GM19438 (cell line): Measurements from ENCODE around the gene EPS8.

Experiments
- ATAC-seq: cut with Tn5 transposase; IDR thresholded peaks from one replicate; pipeline ENCODE4 v1.9.1; 2021; ENCODE audit warnings: low read depth; ENCODE audit not compliant: unreplicated experiment

Gene EPS8

GRCh38 chr12:15584366-15585041 is 204.7 kb downstream of the EPS8 start:
- ATAC-seq: no peak

GRCh38 chr12:15583804-15584203 is 205.4 kb downstream of the EPS8 start:
- ATAC-seq: no peak

GRCh38 chr12:15581006-15581405 is 208.2 kb downstream of the EPS8 start:
- ATAC-seq: no peak

- no peak for ATAC-seq
Measured at GRCh38 chr12:15580431-15580830, 208.8 kb downstream of the EPS8 start.

GRCh38 chr12:15575671-15576541 is 213.3 kb downstream of the EPS8 start:
- no peak for ATAC-seq

- no peak for ATAC-seq
Measured at GRCh38 chr12:15574353-15574752, 214.8 kb downstream of the EPS8 start.
